H1 (cell line): Measurements from ENCODE around the gene STX4. TPM values are rescaled to one million over a fixed set of nuclear protein-coding genes. Genes with fewer than 3 reads are reported as not detected.

ENCODE experiments used
- CTCF ChIA-PET: fragments of 300-600 bp; sonication (Branson Sonifier 250); formaldehyde crosslinking; loops from one replicate; lab custom pipeline; 2021; ENCODE audit not compliant: partially characterized antibody; lab: Charles Lee
- POLR2A ChIA-PET: fragments of 300-600 bp; sonication (Branson Sonifier 250); formaldehyde crosslinking; loops from one replicate; lab custom pipeline; 2021; ENCODE audit warnings: inconsistent platforms; ENCODE audit not compliant: partially characterized antibody; lab: Charles Lee
- DNase-seq, 2 experiments: peaks; one replicate each; pipeline versions ENCODE4 v3.0.0 to v3.0.0-alpha.2; 2010 to 2022; ENCODE audit warnings: low spot score in 2 of 2, low read depth in 1 of 2, mixed read lengths in 1 of 2
- FAIRE-seq: peaks from 2 replicates; lab custom pipeline; 2011; peaks lifted over from hg19 to GRCh38; lab: Jason Lieb, UNC
- H2AFZ ChIP-seq: 2 replicates; pipeline ENCODE4 v1.8.1; 2012; ENCODE audit warnings: low read length, inconsistent platforms
- H2AK5ac ChIP-seq: 2 replicates; pipeline ENCODE4 v1.6.1; 2013; ENCODE audit warnings: low read depth, low read length
- H2BK120ac ChIP-seq: replicated peaks from 2 replicates; pipeline ENCODE3; 2013; ENCODE audit warnings: low read depth, low read length, inconsistent platforms
- H2BK12ac ChIP-seq: 2 replicates; pipeline ENCODE4 v1.6.1; 2013; ENCODE audit warnings: low read depth, low read length
- H2BK15ac ChIP-seq: 2 replicates; pipeline ENCODE4 v1.6.1; 2013; ENCODE audit warnings: low read length
- H2BK20ac ChIP-seq: 2 replicates; pipeline ENCODE4 v1.6.1; 2013; ENCODE audit warnings: low read length
- H2BK5ac ChIP-seq: 2 replicates; pipeline ENCODE4 v1.6.1; 2013; ENCODE audit warnings: low read depth, low read length
- H3K14ac ChIP-seq: 2 replicates; pipeline ENCODE4 v1.6.1; 2013; ENCODE audit warnings: inconsistent platforms; ENCODE audit not compliant: insufficient read length
- H3K18ac ChIP-seq: 2 replicates; pipeline ENCODE4 v1.6.1; 2013; ENCODE audit warnings: low read length; ENCODE audit errors: extremely low read depth
- H3K23ac ChIP-seq: 2 replicates; pipeline ENCODE4 v1.6.1; 2013; ENCODE audit warnings: inconsistent platforms; ENCODE audit not compliant: insufficient read length
- H3K23me2 ChIP-seq: 2 replicates; pipeline ENCODE4 v1.6.1; 2013; ENCODE audit warnings: low read depth, low read length
- H3K27ac ChIP-seq: 2 replicates; pipeline ENCODE4 v1.6.1; 2011; ENCODE audit warnings: low read depth, low read length, inconsistent platforms
- H3K27me3 ChIP-seq, 4 experiments: replicated peaks in 1 of 4; 1 replicate in 1 of 4; 2 replicates in 3 of 4; pipeline versions ENCODE4 v1.6.1 to v1.8.1; 2011 to 2013; ENCODE audit warnings: low read length in 3 of 4, mild to moderate bottlenecking in 3 of 4, inconsistent platforms in 2 of 4, mixed read lengths in 2 of 4, moderate library complexity in 1 of 4; ENCODE audit not compliant: control insufficient read depth in 3 of 4, insufficient read depth in 3 of 4; ENCODE audit errors: extremely low read depth in 1 of 4
- H3K36me3 ChIP-seq, 4 experiments: 2 replicates each; pipeline versions ENCODE4 v1.6.1 to v1.8.1; 2011 to 2013; ENCODE audit warnings: mild to moderate bottlenecking in 4 of 4, low read length in 3 of 4, moderate library complexity in 2 of 4, control low read depth in 1 of 4, inconsistent platforms in 1 of 4; ENCODE audit not compliant: insufficient read depth in 4 of 4, control insufficient read depth in 2 of 4
- H3K4ac ChIP-seq: replicated peaks from 2 replicates; pipeline ENCODE3; 2013; ENCODE audit warnings: low read length, low read depth, mixed read lengths, inconsistent platforms; ENCODE audit not compliant: insufficient read length
- H3K4me1 ChIP-seq, 4 experiments: replicated peaks in 1 of 4; 1 replicate in 1 of 4; 2 replicates in 3 of 4; pipeline versions ENCODE4 v1.6.1 to v1.8.1; 2011 to 2013; ENCODE audit warnings: low read length in 3 of 4, inconsistent platforms in 2 of 4, mixed read lengths in 1 of 4; ENCODE audit not compliant: insufficient read depth in 4 of 4, control insufficient read depth in 3 of 4
- H3K4me2 ChIP-seq, 2 experiments: 2 replicates each; pipeline versions ENCODE4 v1.6.1 to v1.8.1; 2011 to 2013; ENCODE audit warnings: low read depth in 2 of 2, low read length in 2 of 2, control low read depth in 1 of 2, inconsistent platforms in 1 of 2, mild to moderate bottlenecking in 1 of 2; ENCODE audit not compliant: insufficient read depth in 1 of 2
- H3K4me3 ChIP-seq, 4 experiments: fragments of 200-600, 300-600 bp in 1 of 4; sonication (generic), shearing (Covaris generic), sonication (Bioruptor Twin) in 1 of 4; 2 replicates each; pipeline versions ENCODE4 v1.5.1 to v1.8.1; 2011 to 2016; ENCODE audit warnings: low read length in 4 of 4, low read depth in 3 of 4, control low read depth in 2 of 4, inconsistent platforms in 2 of 4, mild to moderate bottlenecking in 2 of 4, mixed read lengths in 1 of 4, moderate library complexity in 1 of 4; ENCODE audit not compliant: insufficient read depth in 2 of 4; ENCODE audit errors: extremely low read depth in 1 of 4
- H3K56ac ChIP-seq: replicated peaks from 2 replicates; pipeline ENCODE3; 2013; ENCODE audit warnings: low read depth, mild to moderate bottlenecking, mixed read lengths, low read length, inconsistent platforms; ENCODE audit not compliant: insufficient read length
- H3K79me1 ChIP-seq: 2 replicates; pipeline ENCODE4 v1.6.1; 2013; ENCODE audit warnings: low read depth, low read length, control low read depth
- H3K79me2 ChIP-seq, 2 experiments: 2 replicates each; pipeline versions ENCODE4 v1.6.1 to v1.8.1; 2012 to 2013; ENCODE audit warnings: low read length in 2 of 2, mild to moderate bottlenecking in 2 of 2, inconsistent platforms in 1 of 2; ENCODE audit not compliant: insufficient read depth in 2 of 2, control insufficient read depth in 1 of 2
- H3K9ac ChIP-seq, 4 experiments: replicated peaks in 1 of 4; 1 replicate in 1 of 4; 2 replicates in 3 of 4; pipeline versions ENCODE4 v1.6.1 to v1.8.1; 2011 to 2013; ENCODE audit warnings: low read depth in 3 of 4, low read length in 3 of 4, control low read depth in 2 of 4, mild to moderate bottlenecking in 2 of 4, moderate library complexity in 2 of 4, inconsistent platforms in 1 of 4; ENCODE audit errors: extremely low read depth in 1 of 4
- H3K9me3 ChIP-seq, 2 experiments: 2 replicates each; pipeline versions ENCODE4 v1.6.1 to v1.8.1; 2012 to 2013; ENCODE audit warnings: mild to moderate bottlenecking in 2 of 2, moderate library complexity in 2 of 2, control low read depth in 1 of 2, inconsistent platforms in 1 of 2, low read depth in 1 of 2, low read length in 1 of 2, mixed read lengths in 1 of 2; ENCODE audit not compliant: insufficient read depth in 2 of 2
- H4K20me1 ChIP-seq, 2 experiments: replicated peaks in 1 of 2; 2 replicates each; pipeline versions ENCODE3 to v1.8.1; 2011 to 2013; ENCODE audit warnings: inconsistent platforms in 2 of 2, low read length in 2 of 2, mild to moderate bottlenecking in 1 of 2; ENCODE audit not compliant: insufficient read depth in 2 of 2, control insufficient read depth in 1 of 2
- H4K5ac ChIP-seq: 2 replicates; pipeline ENCODE4 v1.6.1; 2013; ENCODE audit warnings: low read length, low read depth, mixed read lengths, inconsistent platforms; ENCODE audit not compliant: insufficient read length
- H4K8ac ChIP-seq: 2 replicates; pipeline ENCODE4 v1.8.0; 2013; ENCODE audit warnings: mild to moderate bottlenecking, moderate library complexity, low read length, inconsistent platforms; ENCODE audit not compliant: insufficient read depth; ENCODE audit errors: extremely low read depth
- H4K91ac ChIP-seq: replicated peaks from 2 replicates; pipeline ENCODE3; 2013; ENCODE audit warnings: low read length, mixed read lengths, inconsistent platforms; ENCODE audit not compliant: insufficient read length
- GTF2F1 ChIP-seq: IDR thresholded peaks from 2 replicates; pipeline ENCODE4 v1.6.1; 2012; ENCODE audit warnings: low read depth, low read length, improper control_type of control experiment, borderline replicate concordance
- RFX5 ChIP-seq: IDR thresholded peaks from 2 replicates; pipeline ENCODE4 v1.6.1; 2011; ENCODE audit warnings: low read depth, low read length, improper control_type of control experiment, borderline replicate concordance
- WGBS, 2 experiments: shearing (Covaris generic) in 1 of 2; methylation state at CpG; one replicate each; pipeline versions ENCODE4 v1.1.6 to v1.1.7; 2013 to 2015; ENCODE audit warnings: low lambda C conversion rate in 2 of 2, mixed read lengths in 2 of 2, inconsistent platforms in 1 of 2, low coverage in 1 of 2, missing lambda C conversion rate in 1 of 2; ENCODE audit not compliant: insufficient replicate concordance in 2 of 2, insufficient coverage in 1 of 2, insufficient read length in 1 of 2; ENCODE audit errors: extremely low coverage in 1 of 2, missing lambda C conversion rate in 1 of 2; 5-methylcytosine and 5-hydroxymethylcytosine counted together
- polyA plus RNA-seq, 7 experiments: library from polyadenylated mRNA; depleted of rRNA in 3 of 7; stranded (reverse) in 5 of 7; unstranded in 2 of 7; fragments of >200 nt in 5 of 7; fragments of 200-250 nt in 2 of 7; gene quantifications; 1 replicate in 5 of 7; 2 replicates in 1 of 7; 4 replicates in 1 of 7; pipeline versions ENCODE4 v1.2.1 to v1.2.3, GENCODE V29; 2011 to 2013; ENCODE audit warnings: missing spikeins in 2 of 7, mixed read lengths in 2 of 7
- total RNA-seq: library from RNA; stranded (reverse); fragmentation: NEBNext Ultra II Directional; extraction: Animal tissue kit (Norgen Biotek cat#: 25700); gene quantifications from 2 replicates; pipeline ENCODE4 v1.2.1, GENCODE V29; 2021

STX4 gene
- total and polyA plus RNA-seq, 2 of the 8 experiments (the other 6 are each of a cell fraction or from before 2014, with no cell fraction given) = 25.8 to 32.3 TPM

- Histone ChIP-seq H4K91ac (no peak overlapping the region), H3K79me2 (no peaks in the 10 kb centered on the region), H3K23me2 (no peaks in the 10 kb centered on the region), H3K56ac (no peak overlapping the region), H2BK120ac (no peak overlapping the region), H4K20me1 (no peaks in the 10 kb centered on the region), H3K27ac (no peak overlapping the region), H3K14ac (no peak overlapping the region), H3K79me1 (no peaks in the 10 kb centered on the region), H3K36me3 (no peaks in the 10 kb centered on the region), H3K4me3 (no peak overlapping the region), H3K4me2 (no peak overlapping the region), H3K9ac (no peak overlapping the region), H2BK12ac (no peak overlapping the region), H3K4me1 (no peaks in the 10 kb centered on the region), H2BK20ac (no peak overlapping the region), H2AFZ (no peak overlapping the region), H2AK5ac (no peak overlapping the region), H4K5ac (no peak overlapping the region), H3K9me3 (no peaks in the 10 kb centered on the region), H4K8ac (no peak overlapping the region), H3K18ac (no peak overlapping the region), H3K4ac (no peak overlapping the region), H3K23ac (no peak overlapping the region), H2BK15ac (no peak overlapping the region), H2BK5ac (no peak overlapping the region), H3K27me3 (no peaks in the 10 kb centered on the region)
- no peak for TF ChIP-seq RFX5
- TF ChIP-seq GTF2F1 = no peak
- ChIA-PET CTCF (interaction anchor here (0.6 to 2.1 kb wide), 4 partner anchors 46 to 836 kb away, joined by 3 to 4 read pairs (median 4); no protein-coding TSS in a partner anchor), POLR2A (interaction anchor here (0.8 kb wide), 1 partner anchor 19 kb away, joined by 3 read pairs; no protein-coding TSS in a partner anchor)
- WGBS, 2 experiments = 90% methylated on average over 6 of the region's 6 CpGs; no CpG with 5 or more reads in 1 of the 2 experiments
- FAIRE-seq (no peak), DNase-seq (no peak)
Observed at GRCh38 chr16:31023627-31024226, 9.6 kb upstream of the STX4 start.
